Osteoblast (primary cell): Measurements from ENCODE around the gene STEAP3. TPM values are rescaled to one million over a fixed set of nuclear protein-coding genes. Genes with fewer than 3 reads are reported as not detected.

ENCODE experiments used
- DNase-seq: peaks from one replicate; pipeline ENCODE4 v3.0.0; 2011; ENCODE audit warnings: low spot score, mixed read lengths; ENCODE audit not compliant: insufficient read length; ENCODE audit errors: missing footprints
- H2AFZ ChIP-seq: 2 replicates; pipeline ENCODE4 v1.6.0; 2011; ENCODE audit warnings: mild to moderate bottlenecking, low read length
- H3K27ac ChIP-seq: 2 replicates; pipeline ENCODE4 v1.5.1; 2011; ENCODE audit warnings: mild to moderate bottlenecking, low read depth, low read length, moderate library complexity
- H3K27me3 ChIP-seq: 2 replicates; pipeline ENCODE4 v1.6.0; 2012; ENCODE audit warnings: mild to moderate bottlenecking, control low read depth, inconsistent platforms, low read length, moderate library complexity; ENCODE audit not compliant: insufficient read depth
- H3K36me3 ChIP-seq: 2 replicates; pipeline ENCODE4 v1.5.1; 2011; ENCODE audit warnings: mild to moderate bottlenecking, low read length, control low read depth, moderate library complexity; ENCODE audit not compliant: insufficient read depth
- H3K4me1 ChIP-seq: 2 replicates; pipeline ENCODE4 v1.5.1; 2011; ENCODE audit warnings: mild to moderate bottlenecking, low read length, control low read depth, moderate library complexity; ENCODE audit not compliant: insufficient read depth
- H3K4me2 ChIP-seq: 2 replicates; pipeline ENCODE4 v1.6.0; 2011; ENCODE audit warnings: mild to moderate bottlenecking, low read length; ENCODE audit not compliant: insufficient read depth
- H3K4me3 ChIP-seq: fragments of 200-600 bp; sonication (generic); 3 replicates; pipeline ENCODE4 v1.5.1; 2012; ENCODE audit warnings: mild to moderate bottlenecking, low read length, inconsistent platforms; ENCODE audit not compliant: insufficient read depth
- H3K79me2 ChIP-seq: 2 replicates; pipeline ENCODE4 v1.6.0; 2012; ENCODE audit warnings: mild to moderate bottlenecking, low read length, control low read depth, inconsistent platforms; ENCODE audit not compliant: insufficient read depth
- H3K9me3 ChIP-seq: 2 replicates; pipeline ENCODE4 v1.5.1; 2011; ENCODE audit warnings: low read depth, low read length, control low read depth
- H4K20me1 ChIP-seq: 2 replicates; pipeline ENCODE4 v1.6.0; 2012; ENCODE audit warnings: mild to moderate bottlenecking, low read length, control low read depth; ENCODE audit not compliant: insufficient read depth
- total RNA-seq: library from RNA; depleted of rRNA; stranded (reverse); fragments of >200 nt; gene quantifications from 2 replicates; pipeline ENCODE4 v1.2.3, GENCODE V29; 2012
- TF ChIP-seq, protein P1 (sequence below): IDR thresholded peaks from 2 replicates; pipeline ENCODE4 v1.5.1; 2011; ENCODE audit warnings: mild to moderate bottlenecking, low read depth, low read length, moderate library complexity; ENCODE audit errors: extremely low read depth

Gene STEAP3
- total RNA-seq, 1 donor: 40.9 TPM

DNA sequence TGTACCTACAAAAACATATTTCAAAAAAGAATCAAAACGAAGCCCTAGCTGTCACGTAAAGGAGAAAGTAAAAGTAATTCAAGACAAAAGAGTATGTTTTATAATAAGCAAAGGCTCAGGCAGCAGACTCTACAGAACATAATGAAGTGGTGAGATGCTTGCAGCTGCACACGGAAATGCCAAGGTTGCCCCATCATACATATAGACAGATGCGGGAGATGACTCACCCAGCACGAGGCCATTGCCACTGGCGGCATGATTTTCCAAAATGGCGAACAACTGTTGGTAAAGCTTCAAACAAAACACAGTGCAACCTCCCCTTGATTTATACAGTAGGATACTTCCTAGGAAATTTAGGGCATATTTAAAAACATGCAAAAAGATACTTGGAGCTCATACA, 39.1 kb upstream of the STEAP3 start:
- H4K20me1 ChIP-seq: no peaks in the 10 kb centered on the region
- H3K36me3 ChIP-seq: no peaks in the 10 kb centered on the region
- H3K27me3 ChIP-seq: peaks cover 5% of the 10 kb centered on the region
- H3K4me1 ChIP-seq: peaks cover 6% of the 10 kb centered on the region
- no peak overlapping the region for H3K27ac ChIP-seq
- H3K9me3 ChIP-seq: no peaks in the 10 kb centered on the region
- H3K4me3 ChIP-seq: no peak overlapping the region
- TF ChIP-seq, protein P1, sequence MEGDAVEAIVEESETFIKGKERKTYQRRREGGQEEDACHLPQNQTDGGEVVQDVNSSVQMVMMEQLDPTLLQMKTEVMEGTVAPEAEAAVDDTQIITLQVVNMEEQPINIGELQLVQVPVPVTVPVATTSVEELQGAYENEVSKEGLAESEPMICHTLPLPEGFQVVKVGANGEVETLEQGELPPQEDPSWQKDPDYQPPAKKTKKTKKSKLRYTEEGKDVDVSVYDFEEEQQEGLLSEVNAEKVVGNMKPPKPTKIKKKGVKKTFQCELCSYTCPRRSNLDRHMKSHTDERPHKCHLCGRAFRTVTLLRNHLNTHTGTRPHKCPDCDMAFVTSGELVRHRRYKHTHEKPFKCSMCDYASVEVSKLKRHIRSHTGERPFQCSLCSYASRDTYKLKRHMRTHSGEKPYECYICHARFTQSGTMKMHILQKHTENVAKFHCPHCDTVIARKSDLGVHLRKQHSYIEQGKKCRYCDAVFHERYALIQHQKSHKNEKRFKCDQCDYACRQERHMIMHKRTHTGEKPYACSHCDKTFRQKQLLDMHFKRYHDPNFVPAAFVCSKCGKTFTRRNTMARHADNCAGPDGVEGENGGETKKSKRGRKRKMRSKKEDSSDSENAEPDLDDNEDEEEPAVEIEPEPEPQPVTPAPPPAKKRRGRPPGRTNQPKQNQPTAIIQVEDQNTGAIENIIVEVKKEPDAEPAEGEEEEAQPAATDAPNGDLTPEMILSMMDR: no peak
- H3K4me2 ChIP-seq: no peak overlapping the region
- no peak overlapping the region for H2AFZ ChIP-seq
- no peak for DNase-seq
- H3K79me2 ChIP-seq: no peaks in the 10 kb centered on the region

- H3K9me3 ChIP-seq: no peaks in the 10 kb centered on the region
- no peak overlapping the region for H3K27ac ChIP-seq
- no peak overlapping the region for H3K4me2 ChIP-seq
- no peaks in the 10 kb centered on the region for H3K79me2 ChIP-seq
- no peaks in the 10 kb centered on the region for H4K20me1 ChIP-seq
- H3K4me1 ChIP-seq: no peaks in the 10 kb centered on the region
- TF ChIP-seq, protein P1: no peak
- no peak overlapping the region for H3K4me3 ChIP-seq
- H2AFZ ChIP-seq: no peak overlapping the region
- no peaks in the 10 kb centered on the region for H3K36me3 ChIP-seq
- no peak for DNase-seq
- H3K27me3 ChIP-seq: peaks cover 8% of the 10 kb centered on the region
Observed at GRCh38 chr2:119190321-119191111, 33.1 kb upstream of the STEAP3 start.

DNA sequence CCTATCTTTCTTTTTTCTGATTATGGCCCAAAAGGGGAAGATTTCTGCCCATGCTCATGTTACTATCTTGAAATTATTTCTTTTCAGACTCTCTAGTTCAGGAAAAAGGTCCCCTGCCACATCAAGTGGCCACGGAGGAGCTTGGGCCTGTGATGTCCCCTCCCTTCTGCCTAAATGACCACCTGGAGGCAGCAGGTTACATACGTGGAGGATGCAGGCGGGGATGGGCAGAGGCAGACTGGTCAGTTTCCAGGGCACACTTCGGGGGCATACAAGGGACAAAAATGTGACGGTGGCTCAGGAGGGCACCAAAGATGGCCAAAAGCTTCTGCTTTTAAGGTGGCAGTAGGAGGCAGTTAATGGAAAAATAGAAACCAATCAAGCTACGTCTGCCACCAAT, 30.7 kb upstream of the STEAP3 start:
- Histone ChIP-seq H3K36me3 (no peaks in the 10 kb centered on the region), H3K4me3 (no peak overlapping the region), H3K27me3 (peaks cover 11% of the 10 kb centered on the region), H3K79me2 (no peaks in the 10 kb centered on the region), H3K4me2 (no peak overlapping the region), H3K27ac (no peak overlapping the region), H3K4me1 (peaks cover 10% of the 10 kb centered on the region), H4K20me1 (no peaks in the 10 kb centered on the region), H3K9me3 (no peaks in the 10 kb centered on the region), H2AFZ (no peak overlapping the region)
- no peak for DNase-seq
- TF ChIP-seq, protein P1: no peak

DNA sequence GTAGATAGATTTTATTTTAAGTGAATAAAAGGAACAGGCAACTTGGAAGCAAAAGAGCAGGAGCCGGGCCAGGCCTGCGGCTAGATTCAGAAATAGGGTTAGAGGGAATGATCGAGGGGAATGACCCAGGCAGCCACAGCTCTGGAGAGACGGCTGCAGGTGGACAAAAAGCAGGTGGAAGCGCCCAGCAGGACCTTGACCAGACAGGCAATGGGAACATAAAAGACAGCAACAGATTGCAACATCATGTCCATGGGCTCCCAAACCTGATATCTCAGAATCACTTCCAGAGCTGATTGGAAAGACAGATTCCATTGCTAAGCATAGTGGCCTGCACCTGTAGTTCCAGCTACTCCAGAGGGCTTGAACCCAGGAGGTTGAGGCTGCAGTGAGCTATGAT, 28.6 kb upstream of the STEAP3 start:
- H3K4me3 ChIP-seq: no peak overlapping the region
- H3K9me3 ChIP-seq: no peaks in the 10 kb centered on the region
- no peak overlapping the region for H2AFZ ChIP-seq
- no peak for DNase-seq
- H3K36me3 ChIP-seq: no peaks in the 10 kb centered on the region
- H3K27me3 ChIP-seq: peaks cover 12% of the 10 kb centered on the region
- H3K4me1 ChIP-seq: peaks cover 19% of the 10 kb centered on the region
- H4K20me1 ChIP-seq: no peaks in the 10 kb centered on the region
- H3K79me2 ChIP-seq: no peaks in the 10 kb centered on the region
- H3K4me2 ChIP-seq: no peak overlapping the region
- no peak overlapping the region for H3K27ac ChIP-seq
- TF ChIP-seq, protein P1: no peak
